ENCODE data around the gene CAMK1D. TPM values are rescaled to one million over a fixed set of nuclear protein-coding genes. Genes with fewer than 3 reads are reported as not detected.
"Not testable (repeated sequence)": the region's sequence is repeated elsewhere in the genome, so short reads cannot be mapped to it uniquely, and the experiment has no call there.

Gene CAMK1D
- total and polyA plus RNA-seq, 10 of the 15 experiments (the other 5 are each of a cell fraction or from before 2014, with no cell fraction given) = 2.1 to 35.5 (median 14.7) TPM

GRCh38 chr10:12492016-12492415 is 142.7 kb downstream of the CAMK1D start:
- Histone ChIP-seq H3K9me3 (replicated peaks; ENCODE audit: control insufficient read depth, insufficient read depth, low read length) (no peaks in the 10 kb centered on the region), H3K4me2 (ENCODE audit: control insufficient read depth, insufficient read depth) (no peak overlapping the region), H4K20me1 (ENCODE audit: control insufficient read depth, insufficient read depth) (no peaks in the 10 kb centered on the region), H3K9ac (ENCODE audit: control insufficient read depth, insufficient read depth, low read length) (no peak overlapping the region), H3K79me2 (ENCODE audit: control insufficient read depth, insufficient read depth, low read length) (no peaks in the 10 kb centered on the region; the same call in 1 of the 2 replicates), H3K27ac (ENCODE audit: control insufficient read depth, insufficient read depth) (no peak overlapping the region), H3K27me3 (replicated peaks in 1 of 2; ENCODE audit: control insufficient read depth in 2 of 2, insufficient read depth in 2 of 2, low read length in 1 of 2) (no peaks in the 10 kb centered on the region), H3K36me3 (ENCODE audit: control insufficient read depth in 2 of 2, insufficient read depth in 2 of 2, low read length in 1 of 2) (no peaks in the 10 kb centered on the region), H2AFZ (ENCODE audit: control insufficient read depth, low read depth, low read length) (no peak overlapping the region), H3K4me3 (no peak overlapping the region), H3K4me1 (ENCODE audit: control insufficient read depth, insufficient read depth, low read length) (no peaks in the 10 kb centered on the region)
- ATAC-seq = no peak
- ChIA-PET POLR2A (interaction anchor here (0.7 to 1.0 kb wide), 2 partner anchors 8 to 233 kb away, joined by 3 to 5 read pairs; no protein-coding TSS in a partner anchor), CTCF (no interaction called here), SMC1A (ENCODE audit: uncharacterized antibody, unreplicated experiment) (no interaction called here), RAD21 (ENCODE audit: unreplicated experiment) (no interaction called here)
- DNase-seq (ENCODE audit: low read depth, low spot score) = no peak
- no peak for TF ChIP-seq ELK1 (IDR thresholded peaks at IDR 0.05; ENCODE audit: low read depth, low read length)
- TF ChIP-seq ZNF217 (IDR thresholded peaks at IDR 0.05) = no peak
- TF ChIP-seq YBX1 (IDR thresholded peaks at IDR 0.05) = no peak
- TF ChIP-seq ZNF207 (IDR thresholded peaks at IDR 0.05; ENCODE audit: borderline replicate concordance) = no peak
- no peak for TF ChIP-seq MYB (IDR thresholded peaks at IDR 0.05; ENCODE audit: borderline replicate concordance, low read depth, low read length)
- no peak for TF ChIP-seq POU2F2 (IDR thresholded peaks at IDR 0.05; ENCODE audit: borderline replicate concordance, low read depth, low read length)
- no peak for TF ChIP-seq SPI1 (IDR thresholded peaks at IDR 0.05; ENCODE audit: borderline replicate concordance, insufficient read depth, low read depth, low read length)
- no peak for TF ChIP-seq POLR2AphosphoS5 (IDR thresholded peaks at IDR 0.05; ENCODE audit: low read length)
- TF ChIP-seq ASH2L (IDR thresholded peaks at IDR 0.05; ENCODE audit: borderline replicate concordance, low read depth) = no peak
- TF ChIP-seq ESRRA (IDR thresholded peaks at IDR 0.05; ENCODE audit: low read length) = no peak
- no peak for TF ChIP-seq TCF3 (IDR thresholded peaks at IDR 0.05; ENCODE audit: borderline replicate concordance, insufficient read depth, low read depth, low read length)
- 90% methylated on average over 8 of the region's 8 CpGs for WGBS (ENCODE audit: insufficient coverage, insufficient replicate concordance, low lambda C conversion rate, missing lambda C conversion rate)
- BruUV-seq (replicated peaks) = no TSS peak
- in situ Hi-C loops (cut with MboI) = no loop called here
- FAIRE-seq = no peak
- intact Hi-C loops (cut with micrococcal nuclease; ENCODE audit: unreplicated experiment) = no loop called here

- H3K9me3 ChIP-seq (replicated peaks; ENCODE audit: control insufficient read depth, insufficient read depth, low read length); FAIRE-seq; H3K9ac ChIP-seq (ENCODE audit: control insufficient read depth, insufficient read depth, low read length); H3K4me1 ChIP-seq (ENCODE audit: control insufficient read depth, insufficient read depth, low read length); H3K4me2 ChIP-seq (ENCODE audit: control insufficient read depth, insufficient read depth); H3K27me3 ChIP-seq (replicated peaks in 1 of 2; ENCODE audit: control insufficient read depth in 2 of 2, insufficient read depth in 2 of 2, low read length in 1 of 2); H3K36me3 ChIP-seq (ENCODE audit: control insufficient read depth in 2 of 2, insufficient read depth in 2 of 2, low read length in 1 of 2); H2AFZ ChIP-seq (ENCODE audit: control insufficient read depth, low read depth, low read length); BruUV-seq (replicated peaks); RAD21 ChIA-PET (ENCODE audit: unreplicated experiment); POLR2A ChIA-PET; intact Hi-C loops (cut with micrococcal nuclease; ENCODE audit: unreplicated experiment); H3K79me2 ChIP-seq (ENCODE audit: control insufficient read depth, insufficient read depth, low read length); DNase-seq (ENCODE audit: low read depth, low spot score); H3K27ac ChIP-seq (ENCODE audit: control insufficient read depth, insufficient read depth); ATAC-seq; H4K20me1 ChIP-seq (ENCODE audit: control insufficient read depth, insufficient read depth); H3K4me3 ChIP-seq; in situ Hi-C loops (cut with MboI): not testable (repeated sequence)
- ChIA-PET SMC1A (ENCODE audit: uncharacterized antibody, unreplicated experiment) (interaction anchor here (2.4 kb wide), 1 partner anchor 12 kb away, joined by 12 read pairs; no protein-coding TSS in a partner anchor), CTCF (interaction anchor here (0.9 kb wide), 1 partner anchor 91 kb away, joined by 3 read pairs; no protein-coding TSS in a partner anchor)
- WGBS (ENCODE audit: insufficient coverage, insufficient replicate concordance, low lambda C conversion rate, missing lambda C conversion rate) = 94% methylated on average over 9 of the region's 10 CpGs
Observed at GRCh38 chr10:12497046-12497445, 147.7 kb downstream of the CAMK1D start.

All from GM12878 (cell line).